ENCODE measurements around the gene TUBGCP6. TPM values are rescaled to one million over a fixed set of nuclear protein-coding genes. Genes with fewer than 3 reads are reported as not detected.
A peak's percentile ranks its signal among the peaks of the same experiment; 100 is the strongest.

TUBGCP6 gene
- total RNA-seq, 1 donor from 2014 or later = 103 TPM

DNA sequence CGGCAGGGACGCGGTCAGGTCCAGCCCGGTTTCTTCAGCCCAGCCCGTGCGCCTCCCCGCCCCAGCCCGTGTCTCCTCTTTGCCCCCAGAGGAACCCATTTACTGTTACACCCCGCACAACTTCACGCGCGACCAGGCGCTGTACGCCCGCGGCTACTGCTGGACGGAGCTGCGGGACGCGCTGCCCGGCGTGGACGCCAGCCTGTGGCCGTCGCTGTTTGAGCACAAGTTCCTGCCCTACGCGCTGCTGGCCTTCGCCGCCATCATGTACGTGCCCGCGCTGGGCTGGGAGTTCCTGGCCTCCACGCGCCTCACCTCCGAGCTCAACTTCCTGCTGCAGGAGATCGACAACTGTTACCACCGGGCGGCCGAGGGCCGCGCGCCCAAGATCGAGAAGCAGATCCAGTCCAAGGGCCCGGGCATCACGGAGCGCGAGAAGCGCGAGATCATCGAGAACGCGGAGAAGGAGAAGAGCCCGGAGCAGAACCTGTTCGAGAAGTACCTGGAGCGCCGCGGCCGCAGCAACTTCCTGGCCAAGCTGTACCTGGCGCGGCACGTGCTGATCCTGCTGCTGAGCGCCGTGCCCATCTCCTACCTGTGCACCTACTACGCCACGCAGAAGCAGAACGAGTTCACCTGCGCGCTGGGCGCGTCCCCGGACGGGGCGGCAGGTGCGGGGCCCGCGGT, 67.8 kb downstream of the TUBGCP6 start:
- ATAC-seq (ENCODE audit: low read depth) = no peak
- no peak for TF ChIP-seq CTCF (IDR thresholded peaks at IDR 0.05)
- no peak overlapping the region for H3K4me3 Mint-ChIP-seq
- DNase-seq = no peak
- H3K36me3 Mint-ChIP-seq (ENCODE audit: low read depth) = no peaks in the 10 kb centered on the region
- H3K9me3 Mint-ChIP-seq = no peaks in the 10 kb centered on the region
- H3K27me3 Mint-ChIP-seq = peaks cover 12% of the 10 kb centered on the region
- ChIA-PET CTCF (no interaction called here), POLR2A (interaction anchor here (6.6 kb wide), 1 partner anchor 14 kb away, joined by 80 read pairs; no protein-coding TSS in a partner anchor)
- intact Hi-C loops (cut with micrococcal nuclease) = no loop called here
- peaks cover 34% of the 10 kb centered on the region for H3K4me1 Mint-ChIP-seq
- H3K27ac Mint-ChIP-seq = no peak overlapping the region

DNA sequence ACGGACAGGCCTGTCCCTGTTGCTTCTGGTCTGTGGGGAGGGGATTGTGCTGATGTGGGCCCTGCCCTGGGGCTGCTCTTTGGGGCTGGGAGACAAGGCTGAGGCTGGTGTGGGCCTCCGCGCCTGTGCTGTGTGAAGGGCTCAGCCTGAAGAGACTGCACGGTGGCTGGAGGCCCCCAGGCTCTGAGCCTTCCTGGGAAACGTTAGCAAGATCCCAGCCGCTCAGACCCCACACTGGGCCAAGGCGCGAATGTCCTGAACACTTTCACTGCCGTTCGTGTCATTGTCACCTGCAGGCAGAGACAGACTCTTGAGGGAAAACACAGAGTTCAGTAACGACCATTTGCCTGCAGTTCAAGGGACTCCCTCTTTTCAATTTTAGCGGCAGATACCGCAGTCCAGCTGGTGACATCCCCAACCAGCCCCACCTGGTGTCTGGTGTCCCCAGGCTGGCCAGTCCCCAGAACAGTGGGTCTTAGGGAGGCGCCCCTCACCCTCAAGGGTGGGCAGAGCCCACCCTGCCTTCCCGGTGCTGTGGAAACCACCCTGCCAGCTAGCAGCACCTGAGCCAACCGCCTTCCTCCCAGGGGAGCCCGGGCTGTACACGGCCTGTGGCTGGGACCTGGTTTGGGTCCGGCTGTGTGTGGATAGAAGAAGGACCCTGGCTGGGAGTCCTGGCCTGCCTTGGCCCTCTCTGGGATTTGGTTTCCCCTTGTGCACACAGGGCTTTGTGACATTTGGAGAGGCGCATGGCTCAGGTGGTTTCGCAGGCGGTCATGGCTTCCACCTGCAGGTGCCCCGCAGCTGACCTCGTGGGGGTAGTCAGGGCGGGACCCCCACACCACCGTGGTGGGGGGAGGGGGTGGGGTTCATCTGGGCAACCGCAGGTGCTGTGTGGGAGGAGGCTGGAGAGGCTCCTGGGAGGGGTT, 68.6 kb downstream of the TUBGCP6 start:
- H3K27ac Mint-ChIP-seq = no peak overlapping the region
- TF ChIP-seq CTCF (IDR thresholded peaks at IDR 0.05) = no peak
- ATAC-seq (ENCODE audit: low read depth) (peak; percentile 41), DNase-seq (no peak)
- peaks cover 36% of the 10 kb centered on the region for H3K4me1 Mint-ChIP-seq
- H3K27me3 Mint-ChIP-seq = peaks cover 14% of the 10 kb centered on the region
- ChIA-PET POLR2A (interaction anchor here (6.6 kb wide), 1 partner anchor 15 kb away, joined by 80 read pairs; no protein-coding TSS in a partner anchor), CTCF (no interaction called here)
- no peak overlapping the region for H3K4me3 Mint-ChIP-seq
- H3K9me3 Mint-ChIP-seq = no peaks in the 10 kb centered on the region
- no peaks in the 10 kb centered on the region for H3K36me3 Mint-ChIP-seq (ENCODE audit: low read depth)
- intact Hi-C loops (cut with micrococcal nuclease) = no loop called here

- no peak overlapping the region for H3K4me3 Mint-ChIP-seq
- H3K27me3 Mint-ChIP-seq = peaks cover 15% of the 10 kb centered on the region
- TF ChIP-seq CTCF (IDR thresholded peaks at IDR 0.05) = no peak
- no peak for ATAC-seq (ENCODE audit: low read depth)
- intact Hi-C loops (cut with micrococcal nuclease) = no loop called here
- ChIA-PET POLR2A (interaction anchor here (0.9 to 6.6 kb wide), 3 partner anchors 12 to 33 kb away, joined by 3 to 80 read pairs (median 3); no protein-coding TSS in a partner anchor), CTCF (no interaction called here)
- H3K27ac Mint-ChIP-seq = no peak overlapping the region
- DNase-seq = no peak
- peaks cover 36% of the 10 kb centered on the region for H3K4me1 Mint-ChIP-seq
- H3K9me3 Mint-ChIP-seq = no peaks in the 10 kb centered on the region
- no peaks in the 10 kb centered on the region for H3K36me3 Mint-ChIP-seq (ENCODE audit: low read depth)
Measured at GRCh38 chr22:50175191-50175461, 69.7 kb downstream of the TUBGCP6 start.

- H3K36me3 Mint-ChIP-seq (ENCODE audit: low read depth) = no peaks in the 10 kb centered on the region
- H3K27me3 Mint-ChIP-seq = peaks cover 11% of the 10 kb centered on the region
- no peaks in the 10 kb centered on the region for H3K9me3 Mint-ChIP-seq
- intact Hi-C loops (cut with micrococcal nuclease) = no loop called here
- no peak overlapping the region for H3K27ac Mint-ChIP-seq
- ChIA-PET CTCF (no interaction called here), POLR2A (interaction anchor here (0.9 to 6.6 kb wide), 3 partner anchors 13 to 34 kb away, joined by 3 to 80 read pairs (median 3); no protein-coding TSS in a partner anchor)
- ATAC-seq (ENCODE audit: low read depth) (no peak), DNase-seq (no peak)
- peaks cover 33% of the 10 kb centered on the region for H3K4me1 Mint-ChIP-seq
- no peak for TF ChIP-seq CTCF (IDR thresholded peaks at IDR 0.05)
- no peak overlapping the region for H3K4me3 Mint-ChIP-seq
Measured at GRCh38 chr22:50174382-50175190, 70.2 kb downstream of the TUBGCP6 start.

Measured in activated B cell treated with CpG ODN at 0.5 μM for 24 hours (primary cell).